Brain pericyte (primary cell): ENCODE data around the gene CD48.
A peak's percentile ranks its signal among the peaks of the same experiment; 100 is the strongest.

Experiments used
- DNase-seq: peaks from one replicate; pipeline ENCODE4 v3.0.0-alpha.2; 2012; ENCODE audit warnings: low read depth, low spot score

CD48 gene

GRCh38 chr1:160676869-160677597, 34.6 kb downstream of the CD48 start:
- DNase-seq, result no peak

GRCh38 chr1:160675641-160676410, 35.8 kb downstream of the CD48 start:
- DNase-seq, result peak; percentile 13

GRCh38 chr1:160674415-160674814, 37.2 kb downstream of the CD48 start:
- DNase-seq, result no peak

- no peak for DNase-seq
These were observed 38.6 kb downstream of the CD48 start for GRCh38 chr1:160672789-160673695.

GRCh38 chr1:160671603-160672517, 39.8 kb downstream of the CD48 start:
- no peak for DNase-seq

- DNase-seq, result no peak
These were observed 40.9 kb downstream of the CD48 start for GRCh38 chr1:160670701-160671100.

GRCh38 chr1:160669802-160670201, 41.8 kb downstream of the CD48 start:
- DNase-seq, result no peak

GRCh38 chr1:160669276-160669675, 42.3 kb downstream of the CD48 start:
- no peak for DNase-seq

GRCh38 chr1:160667896-160668295, 43.7 kb downstream of the CD48 start:
- DNase-seq, result no peak

GRCh38 chr1:160666079-160666442, 45.6 kb downstream of the CD48 start:
- DNase-seq, result no peak

- DNase-seq, result no peak
These were observed 46.1 kb downstream of the CD48 start for GRCh38 chr1:160665330-160666078.

GRCh38 chr1:160664573-160665051, 47.0 kb downstream of the CD48 start:
- DNase-seq, result no peak

GRCh38 chr1:160662910-160663309, 48.7 kb downstream of the CD48 start:
- no peak for DNase-seq

GRCh38 chr1:160659566-160659965, 52.1 kb downstream of the CD48 start:
- no peak for DNase-seq

GRCh38 chr1:160658814-160659193, 52.8 kb downstream of the CD48 start:
- no peak for DNase-seq

GRCh38 chr1:160658162-160658813, 53.3 kb downstream of the CD48 start:
- no peak for DNase-seq

GRCh38 chr1:160657250-160657781, 54.3 kb downstream of the CD48 start:
- no peak for DNase-seq

GRCh38 chr1:160656737-160657136, 54.9 kb downstream of the CD48 start:
- no peak for DNase-seq

- DNase-seq, result no peak
These were observed 58.0 kb downstream of the CD48 start for GRCh38 chr1:160653620-160654016.
